PC-9 (cell line): Measurements from ENCODE around the gene SELENON.

Experiments
- CTCF ChIP-seq: fragments of 200-600 bp; sonication (generic); conservative IDR thresholded peaks from 2 replicates; pipeline ENCODE4 v1.6.1; 2017; ENCODE audit warnings: mixed run types, antibody characterized with exemption, mild to moderate bottlenecking, moderate library complexity
- EZH2 ChIP-seq: fragments of 200-600 bp; sonication (generic); IDR thresholded peaks from 2 replicates; pipeline ENCODE4 v1.8.0; 2017; ENCODE audit warnings: antibody characterized with exemption, low read depth

GRCh38 chr1:25765136-25765922 is 34.7 kb upstream of the SELENON start:
- TF ChIP-seq CTCF (no peak), EZH2 (no peak)
